H1 (cell line): ENCODE measurements around the gene PRKAB2. TPM values are rescaled to one million over a fixed set of nuclear protein-coding genes. Genes with fewer than 3 reads are reported as not detected.
A peak's percentile ranks its signal among the peaks of the same experiment; 100 is the strongest.

Experiments
- CTCF ChIA-PET: fragments of 300-600 bp; sonication (Branson Sonifier 250); formaldehyde crosslinking; loops from one replicate; lab custom pipeline; 2021; ENCODE audit not compliant: partially characterized antibody; lab: Charles Lee
- POLR2A ChIA-PET: fragments of 300-600 bp; sonication (Branson Sonifier 250); formaldehyde crosslinking; loops from one replicate; lab custom pipeline; 2021; ENCODE audit warnings: inconsistent platforms; ENCODE audit not compliant: partially characterized antibody; lab: Charles Lee
- DNase-seq, 2 experiments: peaks; one replicate each; pipeline versions ENCODE4 v3.0.0 to v3.0.0-alpha.2; 2010 to 2022; ENCODE audit warnings: low spot score in 2 of 2, low read depth in 1 of 2, mixed read lengths in 1 of 2
- FAIRE-seq: peaks from 2 replicates; lab custom pipeline; 2011; peaks lifted over from hg19 to GRCh38; lab: Jason Lieb, UNC
- H2AFZ ChIP-seq: 2 replicates; pipeline ENCODE4 v1.8.1; 2012; ENCODE audit warnings: low read length, inconsistent platforms
- H2AK5ac ChIP-seq: 2 replicates; pipeline ENCODE4 v1.6.1; 2013; ENCODE audit warnings: low read depth, low read length
- H2BK120ac ChIP-seq: replicated peaks from 2 replicates; pipeline ENCODE3; 2013; ENCODE audit warnings: low read depth, low read length, inconsistent platforms
- H2BK12ac ChIP-seq: 2 replicates; pipeline ENCODE4 v1.6.1; 2013; ENCODE audit warnings: low read depth, low read length
- H2BK15ac ChIP-seq: 2 replicates; pipeline ENCODE4 v1.6.1; 2013; ENCODE audit warnings: low read length
- H2BK20ac ChIP-seq: 2 replicates; pipeline ENCODE4 v1.6.1; 2013; ENCODE audit warnings: low read length
- H2BK5ac ChIP-seq: 2 replicates; pipeline ENCODE4 v1.6.1; 2013; ENCODE audit warnings: low read depth, low read length
- H3K14ac ChIP-seq: 2 replicates; pipeline ENCODE4 v1.6.1; 2013; ENCODE audit warnings: inconsistent platforms; ENCODE audit not compliant: insufficient read length
- H3K18ac ChIP-seq: 2 replicates; pipeline ENCODE4 v1.6.1; 2013; ENCODE audit warnings: low read length; ENCODE audit errors: extremely low read depth
- H3K23ac ChIP-seq: 2 replicates; pipeline ENCODE4 v1.6.1; 2013; ENCODE audit warnings: inconsistent platforms; ENCODE audit not compliant: insufficient read length
- H3K23me2 ChIP-seq: 2 replicates; pipeline ENCODE4 v1.6.1; 2013; ENCODE audit warnings: low read depth, low read length
- H3K27ac ChIP-seq: 2 replicates; pipeline ENCODE4 v1.6.1; 2011; ENCODE audit warnings: low read depth, low read length, inconsistent platforms
- H3K27me3 ChIP-seq, 4 experiments: replicated peaks in 1 of 4; 1 replicate in 1 of 4; 2 replicates in 3 of 4; pipeline versions ENCODE4 v1.6.1 to v1.8.1; 2011 to 2013; ENCODE audit warnings: low read length in 3 of 4, mild to moderate bottlenecking in 3 of 4, inconsistent platforms in 2 of 4, mixed read lengths in 2 of 4, moderate library complexity in 1 of 4; ENCODE audit not compliant: control insufficient read depth in 3 of 4, insufficient read depth in 3 of 4; ENCODE audit errors: extremely low read depth in 1 of 4
- H3K36me3 ChIP-seq, 4 experiments: 2 replicates each; pipeline versions ENCODE4 v1.6.1 to v1.8.1; 2011 to 2013; ENCODE audit warnings: mild to moderate bottlenecking in 4 of 4, low read length in 3 of 4, moderate library complexity in 2 of 4, control low read depth in 1 of 4, inconsistent platforms in 1 of 4; ENCODE audit not compliant: insufficient read depth in 4 of 4, control insufficient read depth in 2 of 4
- H3K4ac ChIP-seq: replicated peaks from 2 replicates; pipeline ENCODE3; 2013; ENCODE audit warnings: low read length, low read depth, mixed read lengths, inconsistent platforms; ENCODE audit not compliant: insufficient read length
- H3K4me1 ChIP-seq, 4 experiments: replicated peaks in 1 of 4; 1 replicate in 1 of 4; 2 replicates in 3 of 4; pipeline versions ENCODE4 v1.6.1 to v1.8.1; 2011 to 2013; ENCODE audit warnings: low read length in 3 of 4, inconsistent platforms in 2 of 4, mixed read lengths in 1 of 4; ENCODE audit not compliant: insufficient read depth in 4 of 4, control insufficient read depth in 3 of 4
- H3K4me2 ChIP-seq, 2 experiments: 2 replicates each; pipeline versions ENCODE4 v1.6.1 to v1.8.1; 2011 to 2013; ENCODE audit warnings: low read depth in 2 of 2, low read length in 2 of 2, control low read depth in 1 of 2, inconsistent platforms in 1 of 2, mild to moderate bottlenecking in 1 of 2; ENCODE audit not compliant: insufficient read depth in 1 of 2
- H3K4me3 ChIP-seq, 4 experiments: fragments of 200-600, 300-600 bp in 1 of 4; sonication (generic), shearing (Covaris generic), sonication (Bioruptor Twin) in 1 of 4; 2 replicates each; pipeline versions ENCODE4 v1.5.1 to v1.8.1; 2011 to 2016; ENCODE audit warnings: low read length in 4 of 4, low read depth in 3 of 4, control low read depth in 2 of 4, inconsistent platforms in 2 of 4, mild to moderate bottlenecking in 2 of 4, mixed read lengths in 1 of 4, moderate library complexity in 1 of 4; ENCODE audit not compliant: insufficient read depth in 2 of 4; ENCODE audit errors: extremely low read depth in 1 of 4
- H3K56ac ChIP-seq: replicated peaks from 2 replicates; pipeline ENCODE3; 2013; ENCODE audit warnings: low read depth, mild to moderate bottlenecking, mixed read lengths, low read length, inconsistent platforms; ENCODE audit not compliant: insufficient read length
- H3K79me1 ChIP-seq: 2 replicates; pipeline ENCODE4 v1.6.1; 2013; ENCODE audit warnings: low read depth, low read length, control low read depth
- H3K79me2 ChIP-seq, 2 experiments: 2 replicates each; pipeline versions ENCODE4 v1.6.1 to v1.8.1; 2012 to 2013; ENCODE audit warnings: low read length in 2 of 2, mild to moderate bottlenecking in 2 of 2, inconsistent platforms in 1 of 2; ENCODE audit not compliant: insufficient read depth in 2 of 2, control insufficient read depth in 1 of 2
- H3K9ac ChIP-seq, 4 experiments: replicated peaks in 1 of 4; 1 replicate in 1 of 4; 2 replicates in 3 of 4; pipeline versions ENCODE4 v1.6.1 to v1.8.1; 2011 to 2013; ENCODE audit warnings: low read depth in 3 of 4, low read length in 3 of 4, control low read depth in 2 of 4, mild to moderate bottlenecking in 2 of 4, moderate library complexity in 2 of 4, inconsistent platforms in 1 of 4; ENCODE audit errors: extremely low read depth in 1 of 4
- H3K9me3 ChIP-seq, 2 experiments: 2 replicates each; pipeline versions ENCODE4 v1.6.1 to v1.8.1; 2012 to 2013; ENCODE audit warnings: mild to moderate bottlenecking in 2 of 2, moderate library complexity in 2 of 2, control low read depth in 1 of 2, inconsistent platforms in 1 of 2, low read depth in 1 of 2, low read length in 1 of 2, mixed read lengths in 1 of 2; ENCODE audit not compliant: insufficient read depth in 2 of 2
- H4K20me1 ChIP-seq, 2 experiments: replicated peaks in 1 of 2; 2 replicates each; pipeline versions ENCODE3 to v1.8.1; 2011 to 2013; ENCODE audit warnings: inconsistent platforms in 2 of 2, low read length in 2 of 2, mild to moderate bottlenecking in 1 of 2; ENCODE audit not compliant: insufficient read depth in 2 of 2, control insufficient read depth in 1 of 2
- H4K5ac ChIP-seq: 2 replicates; pipeline ENCODE4 v1.6.1; 2013; ENCODE audit warnings: low read length, low read depth, mixed read lengths, inconsistent platforms; ENCODE audit not compliant: insufficient read length
- H4K8ac ChIP-seq: 2 replicates; pipeline ENCODE4 v1.8.0; 2013; ENCODE audit warnings: mild to moderate bottlenecking, moderate library complexity, low read length, inconsistent platforms; ENCODE audit not compliant: insufficient read depth; ENCODE audit errors: extremely low read depth
- H4K91ac ChIP-seq: replicated peaks from 2 replicates; pipeline ENCODE3; 2013; ENCODE audit warnings: low read length, mixed read lengths, inconsistent platforms; ENCODE audit not compliant: insufficient read length
- ASH2L ChIP-seq: fragments of 200-600, 300-600 bp; sonication (generic); IDR thresholded peaks from one replicate; pipeline ENCODE4 v1.7.1; 2017; ENCODE audit warnings: low read length
- KDM4A ChIP-seq: IDR thresholded peaks from one replicate; pipeline ENCODE4 v1.7.1; 2012; ENCODE audit warnings: low read depth, mild to moderate bottlenecking, moderate library complexity, low read length, inconsistent platforms; ENCODE audit not compliant: severe bottlenecking
- PHF8 ChIP-seq: fragments of 200-600 bp; sonication (generic); conservative IDR thresholded peaks from 2 replicates; pipeline ENCODE4 v1.7.1; 2012; ENCODE audit warnings: low read depth, mild to moderate bottlenecking, inconsistent platforms, low read length, moderate library complexity
- RBBP5 ChIP-seq: IDR thresholded peaks from 2 replicates; pipeline ENCODE4 v1.7.1; 2012; ENCODE audit warnings: low read depth, mild to moderate bottlenecking, inconsistent platforms, low read length, moderate library complexity, borderline replicate concordance
- SAP30 ChIP-seq: fragments of 300-600 bp; sonication (generic); IDR thresholded peaks from 2 replicates; pipeline ENCODE4 v1.7.1; 2012; ENCODE audit warnings: low read length, moderate library complexity, mild to moderate bottlenecking, inconsistent platforms; ENCODE audit not compliant: insufficient read depth, insufficient replicate concordance
- SIN3A ChIP-seq, 2 experiments: IDR thresholded peaks in 1 of 2; conservative IDR thresholded peaks in 1 of 2; 2 replicates each; pipeline ENCODE4 v1.6.1; 2011 to 2012; ENCODE audit warnings: low read length in 2 of 2, improper control_type of control experiment in 1 of 2, low read depth in 1 of 2, mild to moderate bottlenecking in 1 of 2
- SP2 ChIP-seq: IDR thresholded peaks from 2 replicates; pipeline ENCODE4 v1.6.1; 2012; ENCODE audit warnings: mild to moderate bottlenecking, low read length, inconsistent platforms
- WGBS, 2 experiments: shearing (Covaris generic) in 1 of 2; methylation state at CpG; one replicate each; pipeline versions ENCODE4 v1.1.6 to v1.1.7; 2013 to 2015; ENCODE audit warnings: low lambda C conversion rate in 2 of 2, mixed read lengths in 2 of 2, inconsistent platforms in 1 of 2, low coverage in 1 of 2, missing lambda C conversion rate in 1 of 2; ENCODE audit not compliant: insufficient replicate concordance in 2 of 2, insufficient coverage in 1 of 2, insufficient read length in 1 of 2; ENCODE audit errors: extremely low coverage in 1 of 2, missing lambda C conversion rate in 1 of 2; 5-methylcytosine and 5-hydroxymethylcytosine counted together
- polyA plus RNA-seq, 7 experiments: library from polyadenylated mRNA; depleted of rRNA in 3 of 7; stranded (reverse) in 5 of 7; unstranded in 2 of 7; fragments of >200 nt in 5 of 7; fragments of 200-250 nt in 2 of 7; gene quantifications; 1 replicate in 5 of 7; 2 replicates in 1 of 7; 4 replicates in 1 of 7; pipeline versions ENCODE4 v1.2.1 to v1.2.3, GENCODE V29; 2011 to 2013; ENCODE audit warnings: missing spikeins in 2 of 7, mixed read lengths in 2 of 7
- total RNA-seq: library from RNA; stranded (reverse); fragmentation: NEBNext Ultra II Directional; extraction: Animal tissue kit (Norgen Biotek cat#: 25700); gene quantifications from 2 replicates; pipeline ENCODE4 v1.2.1, GENCODE V29; 2021

Gene PRKAB2
- total and polyA plus RNA-seq, 2 of the 8 experiments (the other 6 are each of a cell fraction or from before 2014, with no cell fraction given), result 15.0 to 18.9 TPM

DNA sequence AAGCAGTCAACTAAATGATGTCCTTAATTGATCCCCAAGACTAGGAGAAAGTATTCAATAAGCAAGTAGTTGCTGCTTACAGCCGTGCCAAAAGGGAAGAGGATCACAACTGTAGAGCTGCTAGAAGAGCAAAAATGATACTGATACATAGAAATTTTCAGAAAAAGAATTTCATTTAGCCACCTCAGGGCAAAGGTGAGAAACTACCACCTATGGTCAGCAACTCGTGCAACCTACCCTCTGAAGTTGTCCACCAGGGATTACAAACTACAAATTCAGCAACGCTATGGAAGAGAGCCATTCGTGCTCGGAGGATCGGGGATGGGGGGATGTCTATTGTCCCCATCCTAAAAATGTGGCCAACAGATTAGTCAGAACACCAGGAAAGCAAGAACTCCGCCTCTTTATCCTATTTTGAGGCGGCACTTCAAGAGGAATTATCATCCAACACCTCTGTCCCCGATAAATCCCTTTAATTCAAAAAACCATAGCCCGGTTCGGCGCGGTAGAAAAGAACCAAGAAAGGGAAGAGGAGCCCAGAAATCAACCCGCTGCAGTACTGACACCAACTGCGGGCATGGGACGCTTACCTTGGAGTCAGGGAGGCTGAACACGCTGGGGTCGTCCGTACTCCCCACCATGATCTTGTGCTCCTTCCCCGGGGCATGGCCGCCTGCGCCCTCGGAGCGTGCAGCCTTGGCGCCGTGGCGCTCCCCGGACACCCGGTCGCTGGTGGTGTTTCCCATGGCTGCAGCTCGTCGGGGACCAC is 687 bp downstream of the PRKAB2 start:
- Histone ChIP-seq H2AK5ac (no peak overlapping the region), H2BK120ac (no peak overlapping the region), H2BK20ac (no peak overlapping the region), H3K27me3 (no peaks in the 10 kb centered on the region), H3K18ac (peak overlapping the region; percentile 41; the same call in 1 of the 2 replicates), H4K91ac (peak overlapping the region; percentile 51), H3K23ac (no peak overlapping the region), H2BK5ac (peak overlapping the region; percentile 62; the same call in 1 of the 2 replicates), H3K36me3 (peaks cover 0 to 6% (median 5%) of the 10 kb centered on the region in 4 experiments; a peak in 5 of 8 replicates), H3K79me2 (peaks cover 4 to 49% of the 10 kb centered on the region in 2 experiments; a peak in 3 of 4 replicates), H3K79me1 (no peaks in the 10 kb centered on the region), H3K56ac (peak overlapping the region; percentile 85), H3K4me1 (peaks cover 2 to 12% (median 10%) of the 10 kb centered on the region in 4 experiments; a peak in 4 of 7 replicates), H3K27ac (peak overlapping the region; percentile 75), H4K20me1 (peaks cover 0 to 6% of the 10 kb centered on the region in 2 experiments), H4K8ac (peak overlapping the region; percentile 85), H2AFZ (peak overlapping the region; percentile 79; the same call in 1 of the 2 replicates), H3K4me2 (peak overlapping the region; percentile 78 to 94), H2BK15ac (no peak overlapping the region), H3K9me3 (no peaks in the 10 kb centered on the region), H3K4me3 (peak overlapping the region; percentile 74 to 96 (median 88)), H4K5ac (peak overlapping the region; percentile 87), H3K14ac (no peak overlapping the region), H3K4ac (no peak overlapping the region), H3K23me2 (0 out of 2 replicates have a peak, but pooled peaks cover 2% of the 10 kb centered on the region), H2BK12ac (peak overlapping the region; percentile 77), H3K9ac (peak overlapping the region in 3 of 4 experiments; percentile 59 to 67 (median 63); a peak in 6 of 7 replicates)
- CTCF ChIA-PET, result interaction anchor here (0.7 to 3.7 kb wide), 4 partner anchors 15 to 81 kb away, joined by 3 to 22 read pairs (median 3); partner anchors contain the start of gene CHD1L
- no peak for TF ChIP-seq ASH2L
- peak; percentile 54; the same call in 1 of the 2 replicates for TF ChIP-seq RBBP5
- TF ChIP-seq PHF8, result 0 out of 2 replicates have a peak, but pooled peaks have one; percentile 65
- TF ChIP-seq KDM4A, result peak; percentile 95
- TF ChIP-seq SIN3A (conservative IDR thresholded peaks at IDR 0.05 in 1 of 2, IDR thresholded peaks at IDR 0.05 in 1 of 2; ENCODE audit: low read depth in 1 of 2, low read length in 2 of 2), result peak; percentile 31 to 52; a peak in 1 of 4 replicates
- no peak for TF ChIP-seq SP2
- peak; percentile 33 for TF ChIP-seq SAP30
- DNase-seq, result no peak
- FAIRE-seq, result no peak
- POLR2A ChIA-PET, result interaction anchor here (0.6 to 7.3 kb wide), 6 partner anchors 10 to 87 kb away, joined by 3 to 48 read pairs (median 4); no protein-coding TSS in a partner anchor
- WGBS, 2 experiments, result 3% methylated on average over 26 of the region's 32 CpGs; no CpG with 5 or more reads in 1 of the 2 experiments
